Mesothelial cell of epicardium (in vitro differentiated cells): ENCODE data around the gene KRTAP4-2. TPM values are rescaled to one million over a fixed set of nuclear protein-coding genes. Genes with fewer than 3 reads are reported as not detected.
"Not testable (repeated sequence)": the region's sequence is repeated elsewhere in the genome, so short reads cannot be mapped to it uniquely, and the experiment has no call there.

Source experiments
- DNase-seq, 2 experiments: peaks; one replicate each; pipeline ENCODE4 v3.0.0; 2021; ENCODE audit warnings: low spot score in 2 of 2; ENCODE audit not compliant: unreplicated experiment in 2 of 2
- H3K27ac Mint-ChIP-seq: 2 replicates; pipeline ENCODE4 v1.8.0; 2021; ENCODE audit warnings: mixed read lengths
- H3K27me3 Mint-ChIP-seq: 2 replicates; pipeline ENCODE4 v1.8.0; 2021; ENCODE audit warnings: low read depth, mixed read lengths
- H3K36me3 Mint-ChIP-seq: 2 replicates; pipeline ENCODE4 v1.8.0; 2021; ENCODE audit warnings: mixed read lengths
- H3K4me1 Mint-ChIP-seq: 2 replicates; pipeline ENCODE4 v1.8.0; 2021; ENCODE audit warnings: mixed read lengths
- H3K4me3 Mint-ChIP-seq: 2 replicates; pipeline ENCODE4 v1.8.0; 2021; ENCODE audit warnings: mild to moderate bottlenecking, moderate library complexity, mixed read lengths
- H3K9me3 Mint-ChIP-seq: 2 replicates; pipeline ENCODE4 v1.8.0; 2021; ENCODE audit warnings: mixed read lengths
- total RNA-seq: library from RNA; stranded (reverse); gene quantifications from 3 replicates; pipeline ENCODE4 v1.2.1, GENCODE V29; 2021
- TF ChIP-seq, protein P1 (sequence below): fragments of 200-600 bp; sonication (generic); IDR thresholded peaks from one replicate; pipeline ENCODE4 v1.5.0; 2021; ENCODE audit warnings: antibody characterized with exemption; ENCODE audit not compliant: unreplicated experiment

KRTAP4-2 gene
- total RNA-seq, 1 donor from 2014 or later, result not detected

DNA sequence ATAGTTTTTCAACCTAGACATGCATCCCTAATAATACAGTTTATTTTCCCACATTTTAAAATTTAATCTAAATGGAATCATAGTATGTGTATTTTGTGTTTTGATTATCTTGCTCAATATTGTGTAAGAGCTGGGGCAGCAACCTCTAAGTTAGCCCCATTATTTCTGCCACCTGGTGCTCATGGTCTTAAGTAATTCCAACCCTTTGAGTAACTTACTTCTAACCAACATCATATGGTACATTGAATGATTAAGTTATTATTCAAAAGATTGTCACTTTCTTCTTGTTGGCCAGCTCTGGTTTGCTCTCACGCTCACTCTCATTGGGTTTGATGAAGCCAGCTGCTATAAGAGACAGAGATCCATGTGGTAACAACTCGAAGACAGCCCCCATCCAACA, 6.1 kb downstream of the KRTAP4-2 start:
- no peak for DNase-seq
- Mint-ChIP-seq H3K27me3 (peaks cover 5% of the 10 kb centered on the region), H3K4me1 (peaks cover 2% of the 10 kb centered on the region), H3K27ac (no peak overlapping the region), H3K9me3 (no peaks in the 10 kb centered on the region), H3K36me3 (no peaks in the 10 kb centered on the region), H3K4me3 (no peak overlapping the region)
- TF ChIP-seq, protein P1, sequence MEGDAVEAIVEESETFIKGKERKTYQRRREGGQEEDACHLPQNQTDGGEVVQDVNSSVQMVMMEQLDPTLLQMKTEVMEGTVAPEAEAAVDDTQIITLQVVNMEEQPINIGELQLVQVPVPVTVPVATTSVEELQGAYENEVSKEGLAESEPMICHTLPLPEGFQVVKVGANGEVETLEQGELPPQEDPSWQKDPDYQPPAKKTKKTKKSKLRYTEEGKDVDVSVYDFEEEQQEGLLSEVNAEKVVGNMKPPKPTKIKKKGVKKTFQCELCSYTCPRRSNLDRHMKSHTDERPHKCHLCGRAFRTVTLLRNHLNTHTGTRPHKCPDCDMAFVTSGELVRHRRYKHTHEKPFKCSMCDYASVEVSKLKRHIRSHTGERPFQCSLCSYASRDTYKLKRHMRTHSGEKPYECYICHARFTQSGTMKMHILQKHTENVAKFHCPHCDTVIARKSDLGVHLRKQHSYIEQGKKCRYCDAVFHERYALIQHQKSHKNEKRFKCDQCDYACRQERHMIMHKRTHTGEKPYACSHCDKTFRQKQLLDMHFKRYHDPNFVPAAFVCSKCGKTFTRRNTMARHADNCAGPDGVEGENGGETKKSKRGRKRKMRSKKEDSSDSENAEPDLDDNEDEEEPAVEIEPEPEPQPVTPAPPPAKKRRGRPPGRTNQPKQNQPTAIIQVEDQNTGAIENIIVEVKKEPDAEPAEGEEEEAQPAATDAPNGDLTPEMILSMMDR, result no peak

DNA sequence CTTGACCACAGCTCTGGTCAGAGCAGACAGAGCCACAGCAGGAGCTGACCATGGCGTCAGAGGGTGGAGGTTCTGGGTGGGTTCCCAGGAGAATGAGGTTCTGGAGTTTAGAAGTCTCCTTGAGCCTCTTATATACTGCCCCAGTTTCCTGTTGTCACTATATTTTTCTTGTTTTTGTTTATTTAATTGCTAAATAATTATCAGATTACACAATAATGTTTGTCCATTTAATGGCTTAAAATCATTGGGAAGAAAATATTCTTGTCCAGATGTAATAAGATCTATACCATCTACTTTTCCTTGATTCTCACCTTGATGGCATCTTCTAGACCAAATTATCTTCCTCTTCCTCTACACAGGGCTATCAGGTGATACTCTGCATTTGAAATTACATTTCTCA, 9.9 kb downstream of the KRTAP4-2 start, which contains the start of gene KRTAP4-3:
Gene KRTAP4-3 (minus strand): TSS at position 101 of the 400 bp plus-strand sequence. CDS start 49 bp downstream, at position 52.
- Mint-ChIP-seq H3K27me3 (peaks cover 5% of the 10 kb centered on the region), H3K4me3 (no peak within 1 kb of the TSS), H3K9me3 (no peaks in the 10 kb centered on the region), H3K27ac (no peak within 1 kb of the TSS), H3K36me3 (no peaks in the 10 kb centered on the region), H3K4me1 (no peaks in the 10 kb centered on the region)
- TF ChIP-seq, protein P1, result no peak
- DNase-seq, result no peak

DNA sequence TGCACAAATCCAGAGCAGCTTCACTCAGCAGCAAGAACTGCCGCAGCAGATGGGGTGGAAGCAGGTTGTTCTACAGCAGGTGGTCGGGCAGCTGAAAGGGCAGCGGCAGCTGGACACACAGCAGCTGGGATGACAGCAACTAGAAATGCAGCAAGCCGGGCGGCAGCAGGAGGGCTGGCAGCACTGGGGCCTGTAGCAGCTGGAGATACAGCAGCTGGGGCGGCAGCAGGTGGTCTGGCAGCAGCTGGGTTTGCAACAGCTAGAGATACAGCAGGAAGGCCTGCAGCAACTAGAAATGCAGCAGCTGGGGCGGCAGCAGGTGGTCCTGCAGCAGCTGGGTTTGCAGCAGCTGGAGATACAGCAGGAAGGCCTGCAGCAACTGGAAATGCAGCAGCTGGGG, 10.5 kb downstream of the KRTAP4-2 start:
- Mint-ChIP-seq H3K4me3 (no peak overlapping the region), H3K4me1 (no peaks in the 10 kb centered on the region), H3K27ac (no peak overlapping the region), H3K36me3 (no peaks in the 10 kb centered on the region), H3K9me3 (no peaks in the 10 kb centered on the region), H3K27me3 (peaks cover 5% of the 10 kb centered on the region)
- DNase-seq, result no peak
- TF ChIP-seq, protein P1, result no peak

DNA sequence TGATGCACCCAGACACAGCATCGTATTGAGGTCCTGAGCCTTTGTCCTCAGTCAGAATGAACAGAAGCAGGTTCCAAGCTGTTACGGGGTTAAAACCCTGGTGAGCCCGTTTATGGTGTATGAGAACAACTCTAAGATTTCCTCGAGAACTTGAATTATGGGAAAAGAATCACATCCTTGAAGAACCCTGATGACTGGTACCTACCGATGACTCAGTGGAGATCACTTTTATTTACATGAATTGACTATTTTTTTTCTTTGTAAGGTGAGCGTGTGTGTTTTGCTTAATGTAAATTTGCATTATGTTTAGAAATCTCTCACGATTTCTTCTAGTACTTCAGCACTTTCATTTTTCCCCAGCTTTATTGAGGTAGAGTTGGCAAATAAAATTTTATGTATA, 14.2 kb downstream of the KRTAP4-2 start:
- no peak overlapping the region for H3K27ac Mint-ChIP-seq
- H3K4me1 Mint-ChIP-seq, result no peaks in the 10 kb centered on the region
- H3K36me3 Mint-ChIP-seq, result no peaks in the 10 kb centered on the region
- H3K27me3 Mint-ChIP-seq, result peaks cover 3% of the 10 kb centered on the region
- DNase-seq, result no peak
- no peak overlapping the region for H3K4me3 Mint-ChIP-seq
- H3K9me3 Mint-ChIP-seq, result no peaks in the 10 kb centered on the region
- TF ChIP-seq, protein P1, result no peak

DNA sequence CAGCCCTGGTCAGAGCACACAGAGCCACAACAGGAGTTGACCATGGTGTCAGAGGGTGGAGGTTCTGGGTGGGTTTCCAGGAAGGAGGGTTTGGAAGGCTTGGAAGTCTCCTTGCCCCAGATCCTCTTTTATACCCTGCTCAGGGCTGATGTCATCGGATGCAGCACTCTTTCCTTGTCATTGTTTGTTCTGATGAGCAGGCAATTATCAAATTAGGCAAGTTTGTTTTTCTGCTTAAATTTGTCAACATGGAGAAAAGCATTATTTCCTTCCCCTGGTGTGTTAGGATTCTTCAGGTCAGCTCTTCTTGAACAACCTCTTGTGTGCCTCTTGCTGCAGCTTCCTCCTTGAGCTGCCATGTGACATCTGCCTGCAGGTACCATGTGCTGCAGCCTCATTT, 17.4 kb downstream of the KRTAP4-2 start, which contains the start of gene KRTAP4-4:
Gene KRTAP4-4 (minus strand): TSS at position 101 of the 400 bp plus-strand sequence. CDS start 57 bp downstream, at position 44.
- H3K27ac Mint-ChIP-seq, result no peak within 1 kb of the TSS
- TF ChIP-seq, protein P1, result no peak
- H3K4me1 Mint-ChIP-seq, result no peaks in the 10 kb centered on the region
- peaks cover 2% of the 10 kb centered on the region for H3K9me3 Mint-ChIP-seq
- H3K36me3 Mint-ChIP-seq, result no peaks in the 10 kb centered on the region
- H3K4me3 Mint-ChIP-seq, result no peak within 1 kb of the TSS
- no peak for DNase-seq
- no peaks in the 10 kb centered on the region for H3K27me3 Mint-ChIP-seq

DNA sequence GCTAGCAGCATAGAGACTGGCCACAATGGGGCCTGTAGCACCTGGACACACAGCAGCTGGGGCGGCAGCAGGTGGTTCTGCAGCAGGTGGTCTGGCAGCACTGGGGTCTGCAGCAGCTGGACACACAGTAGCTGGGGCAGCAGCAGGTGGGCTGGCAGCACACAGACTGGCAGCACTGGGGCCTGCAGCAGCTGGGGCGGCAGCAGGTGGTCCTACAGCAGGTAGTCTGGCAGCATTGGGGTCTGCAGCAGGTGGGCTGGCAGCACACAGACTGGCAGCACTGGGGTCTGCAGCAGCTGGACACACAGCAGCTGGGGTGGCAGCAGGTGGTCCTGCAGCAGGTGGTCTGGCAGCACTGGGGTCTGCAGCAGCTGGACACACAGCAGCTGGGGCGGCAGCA, 17.8 kb downstream of the KRTAP4-2 start:
- H3K4me1 Mint-ChIP-seq, H3K4me3 Mint-ChIP-seq: not testable (repeated sequence)

More for the DNA sequence above, 17.8 kb downstream of the KRTAP4-2 start:
- H3K36me3 Mint-ChIP-seq, H3K9me3 Mint-ChIP-seq, H3K27ac Mint-ChIP-seq, H3K27me3 Mint-ChIP-seq, DNase-seq: not testable (repeated sequence)
